ENCODE measurements around the gene FGA.

Gene FGA

DNA sequence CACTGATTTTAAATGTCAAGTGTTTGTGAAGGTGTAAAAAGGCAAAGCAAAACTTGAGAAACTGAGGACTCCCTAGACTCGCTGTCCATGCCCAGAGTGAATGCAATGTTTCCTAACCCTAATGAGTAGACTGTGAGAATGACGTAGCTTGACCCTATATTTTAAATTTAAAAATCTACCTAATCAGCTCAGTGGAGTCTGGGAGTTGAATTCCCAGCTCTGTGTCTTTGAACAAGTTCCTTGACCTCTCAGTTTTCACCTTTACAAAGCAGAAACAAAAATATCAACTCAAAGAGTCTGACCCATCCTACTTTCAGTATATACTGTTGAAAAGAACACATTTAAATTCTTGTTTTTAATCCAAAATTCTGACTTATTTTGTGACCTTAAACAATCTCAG, 2.3 kb downstream of the FGA start:
- Histone ChIP-seq H3K4me2 (ENCODE audit: low read length) (no peak overlapping the region), H3K36me3 (ENCODE audit: control insufficient read depth in 1 of 2, insufficient read depth in 2 of 2, low read length in 2 of 2) (no peaks in the 10 kb centered on the region), H3K4ac (ENCODE audit: low read depth, low read length) (no peak overlapping the region), H3K79me2 (ENCODE audit: control insufficient read depth, insufficient read depth, low read length, poor library complexity) (no peaks in the 10 kb centered on the region), H3K79me1 (ENCODE audit: low read length) (no peaks in the 10 kb centered on the region), H2BK5ac (ENCODE audit: low read depth, low read length, poor library complexity) (no peak overlapping the region), H2BK12ac (ENCODE audit: low read length) (no peak overlapping the region), H3K27me3 (ENCODE audit: insufficient read depth, low read length) (no peaks in the 10 kb centered on the region), H3K4me1 (ENCODE audit: control insufficient read depth in 1 of 2, insufficient read depth in 2 of 2, low read length in 2 of 2) (no peaks in the 10 kb centered on the region), H3K9me3 (ENCODE audit: insufficient read depth, low read depth, low read length) (no peaks in the 10 kb centered on the region), H4K8ac (ENCODE audit: low read depth, low read length) (no peak overlapping the region), H2BK120ac (ENCODE audit: insufficient read depth, low read length, poor library complexity) (no peak overlapping the region), H2AFZ (ENCODE audit: insufficient read depth, low read length, poor library complexity) (no peak overlapping the region), H3K27ac (ENCODE audit: low read depth, low read length) (no peak overlapping the region), H3K9ac (ENCODE audit: low read length) (no peak overlapping the region), H4K91ac (ENCODE audit: low read depth, low read length) (no peak overlapping the region), H3K23ac (ENCODE audit: low read length) (no peak overlapping the region), H3K18ac (ENCODE audit: low read length) (no peak overlapping the region), H3K4me3 (ENCODE audit: low read depth, low read length) (no peak overlapping the region), H3K14ac (ENCODE audit: low read length) (no peak overlapping the region), H2AK5ac (ENCODE audit: low read length) (no peak overlapping the region), H4K12ac (ENCODE audit: low read depth, low read length) (no peak overlapping the region)
- DNase-seq = no peak
- no CpG with 5 or more reads among the region's 2 CpGs for WGBS (ENCODE audit: extremely low coverage, insufficient coverage, insufficient read length)

- Histone ChIP-seq H3K27ac (ENCODE audit: low read depth, low read length) (no peak overlapping the region), H3K4me3 (ENCODE audit: low read depth, low read length) (no peak overlapping the region), H3K4me2 (ENCODE audit: low read length) (no peak overlapping the region), H4K12ac (ENCODE audit: low read depth, low read length) (no peak overlapping the region), H3K79me1 (ENCODE audit: low read length) (no peaks in the 10 kb centered on the region), H3K79me2 (ENCODE audit: control insufficient read depth, insufficient read depth, low read length, poor library complexity) (no peaks in the 10 kb centered on the region), H2AFZ (ENCODE audit: insufficient read depth, low read length, poor library complexity) (no peak overlapping the region), H2BK120ac (ENCODE audit: insufficient read depth, low read length, poor library complexity) (no peak overlapping the region), H2BK12ac (ENCODE audit: low read length) (no peak overlapping the region), H3K9ac (ENCODE audit: low read length) (no peak overlapping the region), H3K18ac (ENCODE audit: low read length) (no peak overlapping the region), H2BK5ac (ENCODE audit: low read depth, low read length, poor library complexity) (no peak overlapping the region), H3K36me3 (ENCODE audit: control insufficient read depth in 1 of 2, insufficient read depth in 2 of 2, low read length in 2 of 2) (no peaks in the 10 kb centered on the region), H3K4me1 (ENCODE audit: control insufficient read depth in 1 of 2, insufficient read depth in 2 of 2, low read length in 2 of 2) (no peaks in the 10 kb centered on the region), H2AK5ac (ENCODE audit: low read length) (no peak overlapping the region), H3K14ac (ENCODE audit: low read length) (no peak overlapping the region), H4K91ac (ENCODE audit: low read depth, low read length) (no peak overlapping the region), H3K27me3 (ENCODE audit: insufficient read depth, low read length) (no peaks in the 10 kb centered on the region), H4K8ac (ENCODE audit: low read depth, low read length) (no peak overlapping the region), H3K9me3 (ENCODE audit: insufficient read depth, low read depth, low read length) (no peaks in the 10 kb centered on the region), H3K4ac (ENCODE audit: low read depth, low read length) (no peak overlapping the region), H3K23ac (ENCODE audit: low read length) (no peak overlapping the region)
- DNase-seq = no peak
- WGBS (ENCODE audit: extremely low coverage, insufficient coverage, insufficient read length) = no CpG with 5 or more reads among the region's 13 CpGs
Measured at GRCh38 chr4:154586296-154587033, 4.1 kb downstream of the FGA start.

- no CpG with 5 or more reads among the region's 10 CpGs for WGBS (ENCODE audit: extremely low coverage, insufficient coverage, insufficient read length)
Measured at GRCh38 chr4:154585369-154586018, 5.0 kb downstream of the FGA start.

DNA sequence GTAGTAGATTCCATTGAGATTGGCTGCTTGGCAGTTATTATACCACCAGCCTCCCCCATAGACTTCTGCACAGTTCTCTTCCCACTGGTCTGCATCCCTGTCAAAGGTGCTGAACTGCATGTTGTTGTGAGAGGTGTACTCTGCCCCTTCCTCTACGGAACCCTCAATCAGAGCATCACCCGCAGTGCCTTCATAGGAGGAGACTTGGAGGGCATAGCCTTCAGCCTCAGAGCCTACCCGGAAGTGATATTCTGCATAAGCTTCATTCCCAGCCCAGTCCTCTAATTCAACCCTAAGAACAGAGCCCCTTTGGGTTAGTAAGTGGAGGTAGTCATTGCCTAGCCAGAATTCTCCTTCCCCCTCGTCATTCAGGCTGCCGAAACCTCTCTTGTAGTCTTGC, 6.3 kb downstream of the FGA start:
- WGBS (ENCODE audit: extremely low coverage, insufficient coverage, insufficient read length) = no CpG with 5 or more reads among the region's 5 CpGs
- Histone ChIP-seq H4K8ac (ENCODE audit: low read depth, low read length) (no peak overlapping the region), H2BK5ac (ENCODE audit: low read depth, low read length, poor library complexity) (no peak overlapping the region), H2AFZ (ENCODE audit: insufficient read depth, low read length, poor library complexity) (no peak overlapping the region), H3K36me3 (ENCODE audit: control insufficient read depth in 1 of 2, insufficient read depth in 2 of 2, low read length in 2 of 2) (no peaks in the 10 kb centered on the region), H3K14ac (ENCODE audit: low read length) (no peak overlapping the region), H2AK5ac (ENCODE audit: low read length) (no peak overlapping the region), H3K4me2 (ENCODE audit: low read length) (no peak overlapping the region), H3K4ac (ENCODE audit: low read depth, low read length) (no peak overlapping the region), H3K79me1 (ENCODE audit: low read length) (no peaks in the 10 kb centered on the region), H3K9ac (ENCODE audit: low read length) (no peak overlapping the region), H3K23ac (ENCODE audit: low read length) (no peak overlapping the region), H4K12ac (ENCODE audit: low read depth, low read length) (no peak overlapping the region), H4K91ac (ENCODE audit: low read depth, low read length) (no peak overlapping the region), H3K79me2 (ENCODE audit: control insufficient read depth, insufficient read depth, low read length, poor library complexity) (no peaks in the 10 kb centered on the region), H3K4me1 (ENCODE audit: control insufficient read depth in 1 of 2, insufficient read depth in 2 of 2, low read length in 2 of 2) (no peaks in the 10 kb centered on the region), H2BK120ac (ENCODE audit: insufficient read depth, low read length, poor library complexity) (no peak overlapping the region), H3K27ac (ENCODE audit: low read depth, low read length) (no peak overlapping the region), H3K9me3 (ENCODE audit: insufficient read depth, low read depth, low read length) (no peaks in the 10 kb centered on the region), H3K27me3 (ENCODE audit: insufficient read depth, low read length) (no peaks in the 10 kb centered on the region), H2BK12ac (ENCODE audit: low read length) (no peak overlapping the region), H3K4me3 (ENCODE audit: low read depth, low read length) (no peak overlapping the region), H3K18ac (ENCODE audit: low read length) (no peak overlapping the region)
- DNase-seq = no peak

More at GRCh38 chr4:154585369-154586018, 5.0 kb downstream of the FGA start:
- Histone ChIP-seq H4K12ac (ENCODE audit: low read depth, low read length) (no peak overlapping the region), H3K9ac (ENCODE audit: low read length) (no peak overlapping the region), H3K9me3 (ENCODE audit: insufficient read depth, low read depth, low read length) (no peaks in the 10 kb centered on the region), H3K79me1 (ENCODE audit: low read length) (no peaks in the 10 kb centered on the region), H2BK120ac (ENCODE audit: insufficient read depth, low read length, poor library complexity) (no peak overlapping the region), H3K4me2 (ENCODE audit: low read length) (no peak overlapping the region), H2BK5ac (ENCODE audit: low read depth, low read length, poor library complexity) (no peak overlapping the region), H2AK5ac (ENCODE audit: low read length) (no peak overlapping the region), H3K4me3 (ENCODE audit: low read depth, low read length) (no peak overlapping the region), H3K4ac (ENCODE audit: low read depth, low read length) (no peak overlapping the region), H3K36me3 (ENCODE audit: control insufficient read depth in 1 of 2, insufficient read depth in 2 of 2, low read length in 2 of 2) (no peaks in the 10 kb centered on the region), H3K27me3 (ENCODE audit: insufficient read depth, low read length) (no peaks in the 10 kb centered on the region), H3K23ac (ENCODE audit: low read length) (no peak overlapping the region), H3K18ac (ENCODE audit: low read length) (no peak overlapping the region), H3K4me1 (ENCODE audit: control insufficient read depth in 1 of 2, insufficient read depth in 2 of 2, low read length in 2 of 2) (no peaks in the 10 kb centered on the region), H2BK12ac (ENCODE audit: low read length) (no peak overlapping the region), H3K79me2 (ENCODE audit: control insufficient read depth, insufficient read depth, low read length, poor library complexity) (no peaks in the 10 kb centered on the region), H3K27ac (ENCODE audit: low read depth, low read length) (no peak overlapping the region), H4K8ac (ENCODE audit: low read depth, low read length) (no peak overlapping the region), H3K14ac (ENCODE audit: low read length) (no peak overlapping the region), H4K91ac (ENCODE audit: low read depth, low read length) (no peak overlapping the region), H2AFZ (ENCODE audit: insufficient read depth, low read length, poor library complexity) (no peak overlapping the region)
- DNase-seq = no peak
